Measurements from ENCODE around the gene AP1M1.

GRCh38 chr19:16184665-16185122 lies 13.0 kb upstream of the AP1M1 start:
- TF ChIP-seq CTCF (IDR thresholded peaks at IDR 0.05) (no peak), POLR2AphosphoS5 (IDR thresholded peaks at IDR 0.05) (no peak), POLR2A (IDR thresholded peaks at IDR 0.05) (no peak), EP300 (IDR thresholded peaks at IDR 0.05) (no peak)
